H1 (cell line): ENCODE data around the gene GSG1L. TPM values are rescaled to one million over a fixed set of nuclear protein-coding genes. Genes with fewer than 3 reads are reported as not detected.

Experiments used
- CTCF ChIA-PET: fragments of 300-600 bp; sonication (Branson Sonifier 250); formaldehyde crosslinking; loops from one replicate; lab custom pipeline; 2021; ENCODE audit not compliant: partially characterized antibody; lab: Charles Lee
- POLR2A ChIA-PET: fragments of 300-600 bp; sonication (Branson Sonifier 250); formaldehyde crosslinking; loops from one replicate; lab custom pipeline; 2021; ENCODE audit warnings: inconsistent platforms; ENCODE audit not compliant: partially characterized antibody; lab: Charles Lee
- DNase-seq, 2 experiments: peaks; one replicate each; pipeline versions ENCODE4 v3.0.0 to v3.0.0-alpha.2; 2010 to 2022; ENCODE audit warnings: low spot score in 2 of 2, low read depth in 1 of 2, mixed read lengths in 1 of 2
- FAIRE-seq: peaks from 2 replicates; lab custom pipeline; 2011; peaks lifted over from hg19 to GRCh38; lab: Jason Lieb, UNC
- H2AFZ ChIP-seq: 2 replicates; pipeline ENCODE4 v1.8.1; 2012; ENCODE audit warnings: low read length, inconsistent platforms
- H2AK5ac ChIP-seq: 2 replicates; pipeline ENCODE4 v1.6.1; 2013; ENCODE audit warnings: low read depth, low read length
- H2BK120ac ChIP-seq: replicated peaks from 2 replicates; pipeline ENCODE3; 2013; ENCODE audit warnings: low read depth, low read length, inconsistent platforms
- H2BK12ac ChIP-seq: 2 replicates; pipeline ENCODE4 v1.6.1; 2013; ENCODE audit warnings: low read depth, low read length
- H2BK15ac ChIP-seq: 2 replicates; pipeline ENCODE4 v1.6.1; 2013; ENCODE audit warnings: low read length
- H2BK20ac ChIP-seq: 2 replicates; pipeline ENCODE4 v1.6.1; 2013; ENCODE audit warnings: low read length
- H2BK5ac ChIP-seq: 2 replicates; pipeline ENCODE4 v1.6.1; 2013; ENCODE audit warnings: low read depth, low read length
- H3K14ac ChIP-seq: 2 replicates; pipeline ENCODE4 v1.6.1; 2013; ENCODE audit warnings: inconsistent platforms; ENCODE audit not compliant: insufficient read length
- H3K18ac ChIP-seq: 2 replicates; pipeline ENCODE4 v1.6.1; 2013; ENCODE audit warnings: low read length; ENCODE audit errors: extremely low read depth
- H3K23ac ChIP-seq: 2 replicates; pipeline ENCODE4 v1.6.1; 2013; ENCODE audit warnings: inconsistent platforms; ENCODE audit not compliant: insufficient read length
- H3K23me2 ChIP-seq: 2 replicates; pipeline ENCODE4 v1.6.1; 2013; ENCODE audit warnings: low read depth, low read length
- H3K27ac ChIP-seq: 2 replicates; pipeline ENCODE4 v1.6.1; 2011; ENCODE audit warnings: low read depth, low read length, inconsistent platforms
- H3K27me3 ChIP-seq, 4 experiments: replicated peaks in 1 of 4; 1 replicate in 1 of 4; 2 replicates in 3 of 4; pipeline versions ENCODE4 v1.6.1 to v1.8.1; 2011 to 2013; ENCODE audit warnings: low read length in 3 of 4, mild to moderate bottlenecking in 3 of 4, inconsistent platforms in 2 of 4, mixed read lengths in 2 of 4, moderate library complexity in 1 of 4; ENCODE audit not compliant: control insufficient read depth in 3 of 4, insufficient read depth in 3 of 4; ENCODE audit errors: extremely low read depth in 1 of 4
- H3K36me3 ChIP-seq, 4 experiments: 2 replicates each; pipeline versions ENCODE4 v1.6.1 to v1.8.1; 2011 to 2013; ENCODE audit warnings: mild to moderate bottlenecking in 4 of 4, low read length in 3 of 4, moderate library complexity in 2 of 4, control low read depth in 1 of 4, inconsistent platforms in 1 of 4; ENCODE audit not compliant: insufficient read depth in 4 of 4, control insufficient read depth in 2 of 4
- H3K4ac ChIP-seq: replicated peaks from 2 replicates; pipeline ENCODE3; 2013; ENCODE audit warnings: low read length, low read depth, mixed read lengths, inconsistent platforms; ENCODE audit not compliant: insufficient read length
- H3K4me1 ChIP-seq, 4 experiments: replicated peaks in 1 of 4; 1 replicate in 1 of 4; 2 replicates in 3 of 4; pipeline versions ENCODE4 v1.6.1 to v1.8.1; 2011 to 2013; ENCODE audit warnings: low read length in 3 of 4, inconsistent platforms in 2 of 4, mixed read lengths in 1 of 4; ENCODE audit not compliant: insufficient read depth in 4 of 4, control insufficient read depth in 3 of 4
- H3K4me2 ChIP-seq, 2 experiments: 2 replicates each; pipeline versions ENCODE4 v1.6.1 to v1.8.1; 2011 to 2013; ENCODE audit warnings: low read depth in 2 of 2, low read length in 2 of 2, control low read depth in 1 of 2, inconsistent platforms in 1 of 2, mild to moderate bottlenecking in 1 of 2; ENCODE audit not compliant: insufficient read depth in 1 of 2
- H3K4me3 ChIP-seq, 4 experiments: fragments of 200-600, 300-600 bp in 1 of 4; sonication (generic), shearing (Covaris generic), sonication (Bioruptor Twin) in 1 of 4; 2 replicates each; pipeline versions ENCODE4 v1.5.1 to v1.8.1; 2011 to 2016; ENCODE audit warnings: low read length in 4 of 4, low read depth in 3 of 4, control low read depth in 2 of 4, inconsistent platforms in 2 of 4, mild to moderate bottlenecking in 2 of 4, mixed read lengths in 1 of 4, moderate library complexity in 1 of 4; ENCODE audit not compliant: insufficient read depth in 2 of 4; ENCODE audit errors: extremely low read depth in 1 of 4
- H3K56ac ChIP-seq: replicated peaks from 2 replicates; pipeline ENCODE3; 2013; ENCODE audit warnings: low read depth, mild to moderate bottlenecking, mixed read lengths, low read length, inconsistent platforms; ENCODE audit not compliant: insufficient read length
- H3K79me1 ChIP-seq: 2 replicates; pipeline ENCODE4 v1.6.1; 2013; ENCODE audit warnings: low read depth, low read length, control low read depth
- H3K79me2 ChIP-seq, 2 experiments: 2 replicates each; pipeline versions ENCODE4 v1.6.1 to v1.8.1; 2012 to 2013; ENCODE audit warnings: low read length in 2 of 2, mild to moderate bottlenecking in 2 of 2, inconsistent platforms in 1 of 2; ENCODE audit not compliant: insufficient read depth in 2 of 2, control insufficient read depth in 1 of 2
- H3K9ac ChIP-seq, 4 experiments: replicated peaks in 1 of 4; 1 replicate in 1 of 4; 2 replicates in 3 of 4; pipeline versions ENCODE4 v1.6.1 to v1.8.1; 2011 to 2013; ENCODE audit warnings: low read depth in 3 of 4, low read length in 3 of 4, control low read depth in 2 of 4, mild to moderate bottlenecking in 2 of 4, moderate library complexity in 2 of 4, inconsistent platforms in 1 of 4; ENCODE audit errors: extremely low read depth in 1 of 4
- H3K9me3 ChIP-seq, 2 experiments: 2 replicates each; pipeline versions ENCODE4 v1.6.1 to v1.8.1; 2012 to 2013; ENCODE audit warnings: mild to moderate bottlenecking in 2 of 2, moderate library complexity in 2 of 2, control low read depth in 1 of 2, inconsistent platforms in 1 of 2, low read depth in 1 of 2, low read length in 1 of 2, mixed read lengths in 1 of 2; ENCODE audit not compliant: insufficient read depth in 2 of 2
- H4K20me1 ChIP-seq, 2 experiments: replicated peaks in 1 of 2; 2 replicates each; pipeline versions ENCODE3 to v1.8.1; 2011 to 2013; ENCODE audit warnings: inconsistent platforms in 2 of 2, low read length in 2 of 2, mild to moderate bottlenecking in 1 of 2; ENCODE audit not compliant: insufficient read depth in 2 of 2, control insufficient read depth in 1 of 2
- H4K5ac ChIP-seq: 2 replicates; pipeline ENCODE4 v1.6.1; 2013; ENCODE audit warnings: low read length, low read depth, mixed read lengths, inconsistent platforms; ENCODE audit not compliant: insufficient read length
- H4K8ac ChIP-seq: 2 replicates; pipeline ENCODE4 v1.8.0; 2013; ENCODE audit warnings: mild to moderate bottlenecking, moderate library complexity, low read length, inconsistent platforms; ENCODE audit not compliant: insufficient read depth; ENCODE audit errors: extremely low read depth
- H4K91ac ChIP-seq: replicated peaks from 2 replicates; pipeline ENCODE3; 2013; ENCODE audit warnings: low read length, mixed read lengths, inconsistent platforms; ENCODE audit not compliant: insufficient read length
- EZH2 ChIP-seq: fragments of 200-600 bp; sonication (generic); IDR thresholded peaks from 2 replicates; pipeline ENCODE4 v1.7.1; 2012; ENCODE audit warnings: low read depth, mild to moderate bottlenecking, moderate library complexity, low read length, inconsistent platforms; ENCODE audit not compliant: severe bottlenecking
- HDAC2 ChIP-seq, 2 experiments: fragments of 300-600 bp in 1 of 2; sonication (generic) in 1 of 2; IDR thresholded peaks; 2 replicates each; pipeline ENCODE4 v1.6.1; 2011 to 2012; ENCODE audit warnings: low read depth in 2 of 2, low read length in 2 of 2, mild to moderate bottlenecking in 2 of 2, moderate library complexity in 2 of 2, borderline replicate concordance in 1 of 2, inconsistent platforms in 1 of 2
- KDM4A ChIP-seq: IDR thresholded peaks from one replicate; pipeline ENCODE4 v1.7.1; 2012; ENCODE audit warnings: low read depth, mild to moderate bottlenecking, moderate library complexity, low read length, inconsistent platforms; ENCODE audit not compliant: severe bottlenecking
- NANOG ChIP-seq: IDR thresholded peaks from 2 replicates; pipeline ENCODE4 v1.6.1; 2011; ENCODE audit warnings: low read length, low read depth, mild to moderate bottlenecking, inconsistent platforms; ENCODE audit not compliant: insufficient read depth, poor library complexity, severe bottlenecking
- POLR2A ChIP-seq, 2 experiments: IDR thresholded peaks; 1 replicate in 1 of 2; 2 replicates in 1 of 2; pipeline ENCODE4 v1.6.1; 2011; ENCODE audit warnings: low read depth in 2 of 2, low read length in 2 of 2, mild to moderate bottlenecking in 2 of 2; ENCODE audit errors: control extremely low read depth in 1 of 2
- POU5F1 ChIP-seq: IDR thresholded peaks from 2 replicates; pipeline ENCODE4 v1.6.1; 2011; ENCODE audit warnings: low read depth, mild to moderate bottlenecking, low read length, moderate library complexity
- RBBP5 ChIP-seq: IDR thresholded peaks from 2 replicates; pipeline ENCODE4 v1.7.1; 2012; ENCODE audit warnings: low read depth, mild to moderate bottlenecking, inconsistent platforms, low read length, moderate library complexity, borderline replicate concordance
- SP4 ChIP-seq: IDR thresholded peaks from 2 replicates; pipeline ENCODE4 v1.6.1; 2012; ENCODE audit warnings: low read length, inconsistent platforms
- TAF7 ChIP-seq: optimal IDR thresholded peaks from 2 replicates; pipeline ENCODE3; 2011; ENCODE audit warnings: low read depth, mild to moderate bottlenecking, inconsistent platforms, low read length, moderate library complexity, borderline replicate concordance
- TBP ChIP-seq: IDR thresholded peaks from 2 replicates; pipeline ENCODE4 v1.6.1; 2011; ENCODE audit warnings: low read depth, low read length, improper control_type of control experiment
- WGBS, 2 experiments: shearing (Covaris generic) in 1 of 2; methylation state at CpG; one replicate each; pipeline versions ENCODE4 v1.1.6 to v1.1.7; 2013 to 2015; ENCODE audit warnings: low lambda C conversion rate in 2 of 2, mixed read lengths in 2 of 2, inconsistent platforms in 1 of 2, low coverage in 1 of 2, missing lambda C conversion rate in 1 of 2; ENCODE audit not compliant: insufficient replicate concordance in 2 of 2, insufficient coverage in 1 of 2, insufficient read length in 1 of 2; ENCODE audit errors: extremely low coverage in 1 of 2, missing lambda C conversion rate in 1 of 2; 5-methylcytosine and 5-hydroxymethylcytosine counted together
- polyA plus RNA-seq, 7 experiments: library from polyadenylated mRNA; depleted of rRNA in 3 of 7; stranded (reverse) in 5 of 7; unstranded in 2 of 7; fragments of >200 nt in 5 of 7; fragments of 200-250 nt in 2 of 7; gene quantifications; 1 replicate in 5 of 7; 2 replicates in 1 of 7; 4 replicates in 1 of 7; pipeline versions ENCODE4 v1.2.1 to v1.2.3, GENCODE V29; 2011 to 2013; ENCODE audit warnings: missing spikeins in 2 of 7, mixed read lengths in 2 of 7
- total RNA-seq: library from RNA; stranded (reverse); fragmentation: NEBNext Ultra II Directional; extraction: Animal tissue kit (Norgen Biotek cat#: 25700); gene quantifications from 2 replicates; pipeline ENCODE4 v1.2.1, GENCODE V29; 2021
- TF ChIP-seq, protein P1 (sequence below): IDR thresholded peaks from 2 replicates; pipeline ENCODE4 v1.6.1; 2011; ENCODE audit warnings: low read length, improper control_type of control experiment

The GSG1L gene
- total and polyA plus RNA-seq, 2 of the 8 experiments (the other 6 are each of a cell fraction or from before 2014, with no cell fraction given): 0.71 to 1.1 TPM

DNA sequence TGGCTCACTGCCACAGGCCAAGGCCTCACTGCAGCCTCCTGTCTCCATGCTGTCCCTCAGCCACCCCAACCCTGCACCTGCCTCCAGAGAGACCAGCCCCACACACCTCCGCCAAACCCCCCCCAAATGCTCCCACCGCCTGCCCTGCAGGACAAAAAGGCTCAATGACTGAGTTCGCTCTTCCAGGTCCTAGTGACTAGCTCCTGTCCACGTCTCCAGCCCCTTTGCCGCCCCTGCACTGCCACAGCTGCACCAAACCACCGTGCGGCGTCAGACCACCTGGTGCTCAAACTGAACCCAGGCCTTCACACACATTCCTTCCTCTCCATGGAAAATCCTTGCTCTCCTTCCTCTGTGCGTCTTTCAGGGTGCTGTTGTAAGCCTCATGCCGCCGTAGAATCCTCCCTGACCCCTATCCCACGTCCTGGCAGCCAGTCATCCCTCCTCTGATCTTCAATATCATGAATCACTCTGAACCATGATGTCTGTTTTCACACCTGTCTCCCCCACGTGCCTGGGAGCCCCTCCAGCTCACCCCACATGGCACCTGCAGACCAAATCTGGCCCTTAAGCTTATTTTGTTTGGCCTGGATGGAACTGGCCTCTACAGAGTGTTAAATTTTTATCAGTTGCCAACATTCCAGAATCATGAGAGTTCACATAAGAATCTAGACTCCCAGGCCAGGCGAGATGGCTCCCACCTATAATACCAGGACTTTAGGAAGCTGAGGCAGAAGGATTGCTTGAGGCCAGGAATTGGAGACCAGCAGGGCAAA lies 4.3 kb upstream of the GSG1L start:
- Histone ChIP-seq H2BK5ac (no peak overlapping the region), H3K27me3 (peaks cover 15 to 22% (median 20%) of the 10 kb centered on the region in 4 experiments), H3K4ac (no peak overlapping the region), H4K20me1 (peaks cover 0 to 2% of the 10 kb centered on the region in 2 experiments), H3K18ac (no peak overlapping the region), H2BK120ac (no peak overlapping the region), H2AFZ (no peak overlapping the region), H3K36me3 (no peaks in the 10 kb centered on the region), H3K9ac (no peak overlapping the region), H4K8ac (no peak overlapping the region), H3K4me3 (no peak overlapping the region), H3K23me2 (peaks cover 4% of the 10 kb centered on the region; the same call in 1 of the 2 replicates), H3K4me1 (no peaks in the 10 kb centered on the region; a peak in 2 of 7 replicates), H3K23ac (no peak overlapping the region), H4K5ac (no peak overlapping the region), H3K14ac (no peak overlapping the region), H3K4me2 (no peak overlapping the region), H3K9me3 (no peaks in the 10 kb centered on the region), H2BK12ac (no peak overlapping the region), H3K56ac (no peak overlapping the region), H2AK5ac (no peak overlapping the region), H3K79me2 (no peaks in the 10 kb centered on the region), H3K79me1 (no peaks in the 10 kb centered on the region), H3K27ac (no peak overlapping the region), H2BK20ac (no peak overlapping the region), H2BK15ac (no peak overlapping the region), H4K91ac (no peak overlapping the region)
- TF ChIP-seq TAF7 (no peak), NANOG (no peak), SP4 (no peak), POU5F1 (no peak), EZH2 (no peak), KDM4A (no peak), HDAC2 (IDR thresholded peaks at IDR 0.05; ENCODE audit: borderline replicate concordance in 1 of 2, low read depth in 2 of 2, low read length in 2 of 2) (no peak), RBBP5 (no peak), POLR2A (IDR thresholded peaks at IDR 0.05; ENCODE audit: control extremely low read depth in 1 of 2, low read depth in 2 of 2, low read length in 2 of 2) (no peak), TBP (no peak)
- TF ChIP-seq, protein P1, sequence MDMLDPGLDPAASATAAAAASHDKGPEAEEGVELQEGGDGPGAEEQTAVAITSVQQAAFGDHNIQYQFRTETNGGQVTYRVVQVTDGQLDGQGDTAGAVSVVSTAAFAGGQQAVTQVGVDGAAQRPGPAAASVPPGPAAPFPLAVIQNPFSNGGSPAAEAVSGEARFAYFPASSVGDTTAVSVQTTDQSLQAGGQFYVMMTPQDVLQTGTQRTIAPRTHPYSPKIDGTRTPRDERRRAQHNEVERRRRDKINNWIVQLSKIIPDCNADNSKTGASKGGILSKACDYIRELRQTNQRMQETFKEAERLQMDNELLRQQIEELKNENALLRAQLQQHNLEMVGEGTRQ: no peak
- ChIA-PET CTCF (interaction anchor here (0.6 to 7.4 kb wide), 5 partner anchors 23 to 141 kb away, joined by 3 to 77 read pairs (median 6); no protein-coding TSS in a partner anchor), POLR2A (no interaction called here)
- FAIRE-seq (no peak), DNase-seq (no peak)
- 90% methylated on average over 14 of the region's 14 CpGs; no CpG with 5 or more reads in 1 of the 2 experiments for WGBS, 2 experiments
